Adrenal gland (tissue), 12 donors: ENCODE measurements around the gene SLC17A3. TPM values are rescaled to one million over a fixed set of nuclear protein-coding genes. Genes with fewer than 3 reads are reported as not detected.

ENCODE experiments used
- DNase-seq, 7 donors: peaks; one replicate each; pipeline ENCODE4 v3.0.0-alpha.2; 2019 to 2020
- H3K27ac ChIP-seq, 5 donors: fragments of 200-600 bp; sonication (generic) in 4 of 5; 1 replicate in 3 of 5; 2 replicates in 2 of 5; pipeline versions ENCODE4 v1.5.1 to v1.8.0; 2016 to 2020; ENCODE audit warnings: mild to moderate bottlenecking in 1 of 5
- H3K27me3 ChIP-seq: fragments of 200-600 bp; 2 replicates; pipeline ENCODE4 v1.8.0; 2021
- H3K36me3 ChIP-seq, 2 donors: fragments of 200-600 bp; replicated peaks in 1 of 2; 1 replicate in 1 of 2; 2 replicates in 1 of 2; pipeline versions ENCODE4 v1.5.1 to v1.8.0; 2018 to 2022
- H3K4me1 ChIP-seq, 2 donors: fragments of 200-600 bp; replicated peaks in 1 of 2; 1 replicate in 1 of 2; 2 replicates in 1 of 2; pipeline versions ENCODE4 v1.5.1 to v1.8.0; 2018 to 2021
- H3K4me3 ChIP-seq, 4 donors: fragments of 200-600 bp; sonication (generic) in 3 of 4; one replicate each; pipeline ENCODE4 v1.5.1; 2016 to 2018
- H3K9me3 ChIP-seq, 3 donors: fragments of 200-600 bp; sonication (generic) in 1 of 3; replicated peaks in 1 of 3; 1 replicate in 2 of 3; 2 replicates in 1 of 3; pipeline versions ENCODE4 v1.5.1 to v1.8.0; 2016 to 2021
- POLR2A ChIP-seq, 2 donors: fragments of 450-650 bp; IDR thresholded peaks; one replicate each; pipeline ENCODE4 v1.6.1; 2017; ENCODE audit warnings: antibody characterized with exemption in 2 of 2, mild to moderate bottlenecking in 2 of 2, moderate library complexity in 1 of 2
- WGBS, 4 donors: extraction: QIAGEN DNeasy Blood & Tissue Kit in 2 of 4; methylation state at CpG; one replicate each; pipeline versions ENCODE4 v1.1.5 to v1.1.7; 2013 to 2017; 5-methylcytosine and 5-hydroxymethylcytosine counted together
- intact Hi-C, 2 donors: fragments of 100-400 bp; cut with DNase I; formaldehyde crosslinking; loops; one replicate each; pipeline versions ENCODE4 v1.14.1 to v1.15.0; 2022 to 2023
- polyA plus RNA-seq, 3 donors: library from polyadenylated mRNA; stranded (reverse); fragments of 200-250 nt in 2 of 3; fragments of 350-450 nt in 1 of 3; fragmentation: Illumina TruSeq in 1 of 3; extraction: RNeasy Lipid Tissue Mini Kit (QIAGEN cat#74804) in 1 of 3; gene quantifications; one replicate each; pipeline ENCODE4 v1.2.3, GENCODE V29; 2013 to 2014
- total RNA-seq, 9 donors: library from RNA; depleted of rRNA in 4 of 9; stranded (reverse); fragments of >200 nt in 4 of 9; fragments of 120-200 nt in 1 of 9; fragmentation: NEBNext Ultra II Directional in 1 of 9; extraction: Animal tissue kit (Norgen Biotek cat#: 25700) in 1 of 9; gene quantifications; one replicate each; pipeline versions ENCODE4 v1.1.0 to v1.2.4, GENCODE V29; 2013 to 2023
- TF ChIP-seq, protein P1 (sequence below), 6 experiments: fragments of 450-650 bp in 4 of 6; fragments of 200-600 bp in 2 of 6; sonication (generic) in 1 of 6; IDR thresholded peaks; 1 replicate in 5 of 6; 2 replicates in 1 of 6; pipeline versions ENCODE4 v1.5.1 to v1.8.0; 2016 to 2021; ENCODE audit warnings: antibody characterized with exemption in 6 of 6, mild to moderate bottlenecking in 2 of 6, moderate library complexity in 1 of 6
- donor health status: healthy with polysubstance abuse.
- donor health status: Bipolar disorder and iron deficiency.
- donor health status: DM: yes; HTN: yes; CAD: no.
- donor health status: DM: no; HTN: no; CAD: no.
- donor health status: DM: no; HTN: no; CAD: no.
- donor health status: DM: yes; HTN: yes; CAD: no.

The SLC17A3 gene
- total and polyA plus RNA-seq, 12 donors, result 0.20 to 2.1 (median 0.77) TPM; not detected in 1

- Histone ChIP-seq H3K4me1 (no peaks in the 10 kb centered on the region), H3K27me3 (no peaks in the 10 kb centered on the region), H3K9me3 (no peaks in the 10 kb centered on the region), H3K27ac (no peak overlapping the region), H3K4me3 (no peak overlapping the region), H3K36me3 (no peaks in the 10 kb centered on the region)
- TF ChIP-seq, protein P1, sequence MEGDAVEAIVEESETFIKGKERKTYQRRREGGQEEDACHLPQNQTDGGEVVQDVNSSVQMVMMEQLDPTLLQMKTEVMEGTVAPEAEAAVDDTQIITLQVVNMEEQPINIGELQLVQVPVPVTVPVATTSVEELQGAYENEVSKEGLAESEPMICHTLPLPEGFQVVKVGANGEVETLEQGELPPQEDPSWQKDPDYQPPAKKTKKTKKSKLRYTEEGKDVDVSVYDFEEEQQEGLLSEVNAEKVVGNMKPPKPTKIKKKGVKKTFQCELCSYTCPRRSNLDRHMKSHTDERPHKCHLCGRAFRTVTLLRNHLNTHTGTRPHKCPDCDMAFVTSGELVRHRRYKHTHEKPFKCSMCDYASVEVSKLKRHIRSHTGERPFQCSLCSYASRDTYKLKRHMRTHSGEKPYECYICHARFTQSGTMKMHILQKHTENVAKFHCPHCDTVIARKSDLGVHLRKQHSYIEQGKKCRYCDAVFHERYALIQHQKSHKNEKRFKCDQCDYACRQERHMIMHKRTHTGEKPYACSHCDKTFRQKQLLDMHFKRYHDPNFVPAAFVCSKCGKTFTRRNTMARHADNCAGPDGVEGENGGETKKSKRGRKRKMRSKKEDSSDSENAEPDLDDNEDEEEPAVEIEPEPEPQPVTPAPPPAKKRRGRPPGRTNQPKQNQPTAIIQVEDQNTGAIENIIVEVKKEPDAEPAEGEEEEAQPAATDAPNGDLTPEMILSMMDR (IDR thresholded peaks at IDR 0.05), result no peak
- no peak for TF ChIP-seq POLR2A (IDR thresholded peaks at IDR 0.05)
- 92 to 97% (median 95%) methylated on average over 2 of the region's 2 CpGs for WGBS, 4 donors
- no peak for DNase-seq
- intact Hi-C loops, result no loop called here
Observed at GRCh38 chr6:25816252-25816651, 57.8 kb downstream of the SLC17A3 start.

DNA sequence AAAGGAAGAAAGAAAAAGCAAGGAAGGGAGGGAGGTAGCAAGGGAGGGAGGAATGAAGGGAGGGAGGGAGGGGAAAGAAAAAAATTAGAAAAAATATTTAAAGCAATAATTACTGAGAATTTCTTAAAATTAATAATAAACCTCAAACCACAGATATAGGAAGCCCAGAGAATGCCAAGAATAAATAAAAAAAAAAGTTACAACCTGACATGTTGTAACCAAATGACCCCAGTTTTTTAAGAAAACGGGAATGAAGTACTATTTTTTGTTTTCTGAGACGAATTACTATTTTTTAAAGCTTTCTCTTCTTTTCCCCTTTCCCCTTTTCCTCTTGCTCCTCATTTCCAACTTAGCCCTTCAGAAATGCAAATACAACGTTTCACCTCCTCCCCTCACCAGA lies 58.8 kb downstream of the SLC17A3 start:
- WGBS, 4 donors, result 46 to 57% (median 56%) methylated on average over 3 of the region's 3 CpGs
- Histone ChIP-seq H3K4me1 (no peaks in the 10 kb centered on the region), H3K9me3 (no peaks in the 10 kb centered on the region), H3K36me3 (no peaks in the 10 kb centered on the region), H3K4me3 (no peak overlapping the region), H3K27ac (no peak overlapping the region), H3K27me3 (no peaks in the 10 kb centered on the region)
- intact Hi-C loops, result no loop called here
- no peak for DNase-seq
- no peak for TF ChIP-seq POLR2A (IDR thresholded peaks at IDR 0.05)
- TF ChIP-seq, protein P1 (IDR thresholded peaks at IDR 0.05), result no peak

GRCh38 chr6:25804804-25805203 lies 69.2 kb downstream of the SLC17A3 start:
- WGBS, 4 donors, result 84 to 91% (median 87%) methylated on average over 2 of the region's 2 CpGs
- intact Hi-C loops, result no loop called here
- Histone ChIP-seq H3K4me1 (no peaks in the 10 kb centered on the region), H3K27ac (no peak overlapping the region), H3K4me3 (no peak overlapping the region), H3K27me3 (no peaks in the 10 kb centered on the region), H3K36me3 (no peaks in the 10 kb centered on the region), H3K9me3 (no peaks in the 10 kb centered on the region)
- no peak for TF ChIP-seq POLR2A (IDR thresholded peaks at IDR 0.05)
- TF ChIP-seq, protein P1 (IDR thresholded peaks at IDR 0.05), result no peak
- no peak for DNase-seq

DNA sequence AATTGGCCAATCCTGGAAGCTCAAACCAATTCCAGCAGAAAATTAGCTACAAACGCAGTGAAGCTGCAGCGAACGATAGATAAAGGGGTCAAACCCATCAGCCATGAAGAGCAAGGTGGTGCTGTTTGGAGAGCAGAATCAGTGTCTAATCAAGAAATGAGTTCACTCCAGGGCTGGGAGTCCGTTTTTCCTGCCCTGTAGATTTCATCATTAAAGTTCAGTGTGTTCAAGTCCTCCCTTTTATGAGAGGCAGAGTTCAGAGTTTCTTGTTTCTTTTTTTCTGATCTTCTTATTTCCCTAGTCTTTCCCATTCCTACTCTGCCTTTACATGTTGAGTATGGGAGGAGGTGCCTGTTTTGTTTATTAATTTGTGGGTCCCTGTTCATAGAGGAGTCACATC lies 72.6 kb downstream of the SLC17A3 start:
- TF ChIP-seq POLR2A (IDR thresholded peaks at IDR 0.05), result no peak
- TF ChIP-seq, protein P1 (IDR thresholded peaks at IDR 0.05), result no peak
- intact Hi-C loops, result no loop called here
- WGBS, 4 donors, result 73 to 79% (median 77%) methylated on average over 4 of the region's 4 CpGs

More for the DNA sequence above, 72.6 kb downstream of the SLC17A3 start:
- H3K9me3 ChIP-seq, result no peaks in the 10 kb centered on the region
- H3K4me3 ChIP-seq, result no peak overlapping the region
- no peak for DNase-seq
- H3K36me3 ChIP-seq, result no peaks in the 10 kb centered on the region
- no peaks in the 10 kb centered on the region for H3K27me3 ChIP-seq
- no peaks in the 10 kb centered on the region for H3K4me1 ChIP-seq
- H3K27ac ChIP-seq, result no peak overlapping the region

Other genes with a start within 250 kb of the SLC17A3 start
- gene SCGN, start 222.0 kb downstream of the SLC17A3 start, total RNA-seq, result 1 to 10 TPM in 5 of 9 donors, under 1 TPM in 4; 0.19 to 3.7 (median 1.6) TPM
- 1 to 10 TPM in 1 of 3 donors, under 1 TPM in 2; 0.80 to 2.4 (median 0.91) TPM for gene SCGN, start 222.0 kb downstream of the SLC17A3 start, polyA plus RNA-seq
- gene SLC17A4, start 119.5 kb downstream of the SLC17A3 start, total RNA-seq, result not detected
- gene SLC17A4, start 119.5 kb downstream of the SLC17A3 start, polyA plus RNA-seq, result under 1 TPM in 1 of 3 donors, not detected in 2; 0.04 TPM
- under 1 TPM in 3 of 9 donors, not detected in 6; 0.06 to 0.23 (median 0.18) TPM for gene SLC17A1, start 42.2 kb downstream of the SLC17A3 start, total RNA-seq
- 1 to 10 TPM in 1 of 3 donors, under 1 TPM in 1, not detected in 1; 0.44 to 1.0 TPM for gene SLC17A1, start 42.2 kb downstream of the SLC17A3 start, polyA plus RNA-seq
- not detected for gene SLC17A2, start 56.4 kb upstream of the SLC17A3 start, total RNA-seq
- not detected for gene SLC17A2, start 56.4 kb upstream of the SLC17A3 start, polyA plus RNA-seq
- 10 to 100 TPM in 6 of 9 donors, 1 to 10 TPM in 3; 8.3 to 15.6 (median 11.0) TPM for gene TRIM38, start 88.6 kb upstream of the SLC17A3 start, total RNA-seq
- gene TRIM38, start 88.6 kb upstream of the SLC17A3 start, polyA plus RNA-seq, result 1 to 10 TPM; 5.7 to 8.9 (median 7.9) TPM
- 10 to 100 TPM; 12.8 to 32.1 (median 22.7) TPM for gene HFE, start 213.2 kb upstream of the SLC17A3 start, total RNA-seq
- gene HFE, start 213.2 kb upstream of the SLC17A3 start, polyA plus RNA-seq, result 10 to 100 TPM in 1 of 3 donors, 1 to 10 TPM in 2; 6.2 to 15.9 (median 6.4) TPM